ENCODE results near the gene PTPRE. TPM values are rescaled to one million over a fixed set of nuclear protein-coding genes. Genes with fewer than 3 reads are reported as not detected.
A peak's percentile ranks its signal among the peaks of the same experiment; 100 is the strongest.

Gene PTPRE
- total RNA-seq, 1 experiment from 2014 or later = 12.3 TPM

DNA sequence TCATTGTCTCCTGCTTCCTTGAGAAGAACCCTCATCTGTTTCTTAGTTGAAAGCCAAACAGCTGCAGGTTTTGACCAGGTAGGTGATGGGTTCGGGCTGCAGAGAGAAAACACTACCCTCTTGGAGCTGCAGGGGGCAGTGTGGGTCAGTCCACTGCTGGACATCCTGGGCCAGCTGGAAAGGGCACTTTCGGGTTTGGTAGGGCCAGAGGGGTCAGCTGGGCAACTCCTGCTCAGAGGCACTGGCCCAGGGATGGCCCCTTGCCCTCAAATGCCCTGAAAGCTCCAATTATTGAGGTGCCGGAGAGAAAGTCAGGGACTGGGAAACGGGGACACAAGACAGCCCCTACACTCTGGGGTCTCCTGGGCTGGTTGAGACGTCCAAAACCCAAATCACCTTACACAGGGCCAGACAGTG lies 128.7 kb downstream of the PTPRE start:
- peak; percentile 81 for TF ChIP-seq RAD21 (IDR thresholded peaks at IDR 0.05; ENCODE audit: low read depth)
- no peak for TF ChIP-seq ELF1 (IDR thresholded peaks at IDR 0.05; ENCODE audit: borderline replicate concordance, low read depth)
- no peak for TF ChIP-seq FOSL1 (IDR thresholded peaks at IDR 0.05; ENCODE audit: low read depth)
- TF ChIP-seq, protein P1, sequence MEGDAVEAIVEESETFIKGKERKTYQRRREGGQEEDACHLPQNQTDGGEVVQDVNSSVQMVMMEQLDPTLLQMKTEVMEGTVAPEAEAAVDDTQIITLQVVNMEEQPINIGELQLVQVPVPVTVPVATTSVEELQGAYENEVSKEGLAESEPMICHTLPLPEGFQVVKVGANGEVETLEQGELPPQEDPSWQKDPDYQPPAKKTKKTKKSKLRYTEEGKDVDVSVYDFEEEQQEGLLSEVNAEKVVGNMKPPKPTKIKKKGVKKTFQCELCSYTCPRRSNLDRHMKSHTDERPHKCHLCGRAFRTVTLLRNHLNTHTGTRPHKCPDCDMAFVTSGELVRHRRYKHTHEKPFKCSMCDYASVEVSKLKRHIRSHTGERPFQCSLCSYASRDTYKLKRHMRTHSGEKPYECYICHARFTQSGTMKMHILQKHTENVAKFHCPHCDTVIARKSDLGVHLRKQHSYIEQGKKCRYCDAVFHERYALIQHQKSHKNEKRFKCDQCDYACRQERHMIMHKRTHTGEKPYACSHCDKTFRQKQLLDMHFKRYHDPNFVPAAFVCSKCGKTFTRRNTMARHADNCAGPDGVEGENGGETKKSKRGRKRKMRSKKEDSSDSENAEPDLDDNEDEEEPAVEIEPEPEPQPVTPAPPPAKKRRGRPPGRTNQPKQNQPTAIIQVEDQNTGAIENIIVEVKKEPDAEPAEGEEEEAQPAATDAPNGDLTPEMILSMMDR (IDR thresholded peaks at IDR 0.05 in 2 of 3, conservative IDR thresholded peaks at IDR 0.05 in 1 of 3; ENCODE audit: borderline replicate concordance in 1 of 3, insufficient read depth in 1 of 3, low read depth in 2 of 3, low read length in 2 of 3) = peak; percentile 75 to 98 (median 97)
- no peak for TF ChIP-seq EGR1 (IDR thresholded peaks at IDR 0.05; ENCODE audit: low read depth)
- no peak for TF ChIP-seq YY1 (IDR thresholded peaks at IDR 0.05; ENCODE audit: extremely low read depth, insufficient replicate concordance, low read depth, low read length)
- TF ChIP-seq TCF7L2 (IDR thresholded peaks at IDR 0.05; ENCODE audit: borderline replicate concordance, extremely low read depth, insufficient read depth, insufficient read length) = peak; percentile 3
- Histone ChIP-seq H3K9me3 (ENCODE audit: control insufficient read depth in 1 of 2, insufficient read depth in 1 of 2, low read depth in 1 of 2, low read length in 2 of 2) (no peaks in the 10 kb centered on the region), H3K4me3 (replicated peaks in 1 of 2; ENCODE audit: low read depth in 1 of 2, low read length in 2 of 2) (no peak overlapping the region), H3K27ac (ENCODE audit: low read depth, low read length) (no peak overlapping the region), H4K20me1 (ENCODE audit: insufficient read depth) (no peaks in the 10 kb centered on the region), H2AFZ (ENCODE audit: low read depth, low read length, poor library complexity, severe bottlenecking) (no peak overlapping the region), H3K27me3 (ENCODE audit: insufficient read depth, low read length) (no peaks in the 10 kb centered on the region), H3K9ac (ENCODE audit: low read length) (no peak overlapping the region), H3K79me2 (ENCODE audit: insufficient read depth, low read length) (no peaks in the 10 kb centered on the region), H3K4me2 (ENCODE audit: low read length) (no peak overlapping the region), H3K36me3 (ENCODE audit: control insufficient read depth in 1 of 2, insufficient read depth in 2 of 2, low read length in 2 of 2) (no peaks in the 10 kb centered on the region), H3K4me1 (ENCODE audit: control insufficient read depth in 1 of 2, insufficient read depth in 2 of 2, low read length in 2 of 2) (peaks cover 7 to 13% of the 10 kb centered on the region in 2 experiments; a peak in 3 of 4 replicates), H3K9me2 (ENCODE audit: insufficient read depth) (no peaks in the 10 kb centered on the region)
- ATAC-seq (peak; percentile 88), DNase-seq (ENCODE audit: low read depth, low spot score) (peak; percentile 21)
- ChIA-PET POLR2A (interaction anchor here (1.8 kb wide), 1 partner anchor 12 kb away, joined by 6 read pairs; no protein-coding TSS in a partner anchor), CTCF (interaction anchor here (0.9 to 4.5 kb wide), 19 partner anchors 8 to 357 kb away, joined by 3 to 47 read pairs (median 5); partner anchors contain the start of gene PTPRE), RAD21 (ENCODE audit: low non-redundant PET in 1 of 2, low total read pairs in 2 of 2, uncharacterized antibody in 2 of 2, unreplicated experiment in 2 of 2) (interaction anchor here in 1 of 2 experiments (0.7 kb wide), 1 partner anchor 34 kb away, joined by 3 read pairs; no protein-coding TSS in a partner anchor)
- intact Hi-C loops (cut with micrococcal nuclease) = loop anchor here (1.0 kb wide), 1 partner anchor 34 kb away; no protein-coding TSS in a partner anchor
- no TSS peak for BruUV-seq (replicated peaks)

Measured in HCT116 (cell line).